Parathyroid adenoma (tissue), 2 donors: Measurements from ENCODE around the gene NUP210L.

Experiments used
- H2AFZ ChIP-seq: fragments of 300-600 bp; sonication (generic); one replicate; pipeline ENCODE4 v1.7.0; 2017; ENCODE audit warnings: antibody characterized with exemption, mild to moderate bottlenecking
- H3K27ac ChIP-seq: fragments of 300-600 bp; sonication (generic); one replicate; pipeline ENCODE4 v1.7.0; 2017
- H3K27me3 ChIP-seq: fragments of 300-600 bp; sonication (generic); one replicate; pipeline ENCODE4 v1.7.0; 2017; ENCODE audit warnings: low read length; ENCODE audit not compliant: control insufficient read depth, insufficient read depth
- H3K36me3 ChIP-seq: fragments of 300-600 bp; sonication (generic); one replicate; pipeline ENCODE4 v1.7.0; 2017; ENCODE audit warnings: low read length; ENCODE audit not compliant: control insufficient read depth, insufficient read depth
- H3K4me1 ChIP-seq: fragments of 300-600 bp; sonication (generic); one replicate; pipeline ENCODE4 v1.7.0; 2017; ENCODE audit warnings: control low read depth
- H3K4me2 ChIP-seq: fragments of 300-600 bp; sonication (generic); one replicate; pipeline ENCODE4 v1.7.0; 2017; ENCODE audit warnings: low read length
- H3K4me3 ChIP-seq: fragments of 300-600 bp; sonication (generic); one replicate; pipeline ENCODE4 v1.7.0; 2017; ENCODE audit warnings: low read depth, low read length
- H3K79me2 ChIP-seq: fragments of 300-600 bp; sonication (generic); one replicate; pipeline ENCODE4 v1.7.0; 2017; ENCODE audit warnings: control low read depth
- H3K9ac ChIP-seq: fragments of 300-600 bp; sonication (generic); one replicate; pipeline ENCODE4 v1.7.0; 2017; ENCODE audit warnings: mild to moderate bottlenecking
- H3K9me3 ChIP-seq: fragments of 300-600 bp; sonication (generic); one replicate; pipeline ENCODE4 v1.7.0; 2017; ENCODE audit warnings: low read length; ENCODE audit not compliant: control insufficient read depth
- TF ChIP-seq, protein P1 (sequence below): fragments of 300-600 bp; sonication (generic); IDR thresholded peaks from one replicate; pipeline ENCODE4 v1.7.0; 2017; ENCODE audit warnings: antibody characterized with exemption, mild to moderate bottlenecking
- donor health status: primary hyperparathyroidism.

Gene NUP210L

DNA sequence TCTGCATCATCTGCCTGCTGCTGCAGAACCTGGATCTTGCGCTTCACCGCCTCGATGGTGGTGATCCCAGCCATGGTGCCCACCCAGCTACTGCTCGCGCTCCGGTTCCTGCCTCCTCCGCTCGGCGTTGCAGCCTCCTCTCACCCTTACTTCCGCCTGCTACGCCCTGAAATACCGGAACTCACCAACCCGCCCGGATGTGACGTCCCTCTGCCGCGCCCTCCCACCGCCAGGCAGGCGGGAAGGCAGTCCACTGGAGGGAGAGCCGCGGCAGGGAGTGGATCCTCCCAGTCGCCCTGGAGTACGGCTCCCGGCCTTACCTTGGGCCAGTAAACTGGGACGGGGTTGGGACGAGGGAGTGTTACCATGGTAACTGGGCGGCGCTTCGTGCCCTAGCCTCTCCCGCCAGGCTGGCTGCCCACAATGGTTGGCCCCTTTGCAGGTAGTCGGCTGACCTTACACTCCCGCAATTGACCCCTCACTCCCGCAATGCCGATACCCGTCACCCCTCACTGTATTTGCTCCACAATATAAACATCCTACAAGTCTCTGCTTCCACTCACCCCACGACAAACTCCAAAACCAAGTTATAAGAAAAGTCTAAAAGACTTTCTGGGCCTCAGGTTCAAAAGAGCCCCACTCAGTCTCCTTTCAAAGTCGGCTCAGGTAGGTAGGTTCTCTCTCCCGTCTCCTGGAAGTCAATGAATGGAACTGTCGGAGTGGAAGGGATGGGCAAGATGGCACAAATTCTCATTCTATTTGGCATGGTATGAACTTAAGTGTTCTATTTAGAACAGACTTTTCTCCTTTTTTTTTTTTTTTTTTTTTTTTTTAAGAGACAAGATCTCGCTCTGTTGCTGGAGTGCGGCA lies 28.4 kb upstream of the NUP210L start:
- Histone ChIP-seq H3K9ac (peak overlapping the region; percentile 29), H3K36me3 (no peaks in the 10 kb centered on the region), H3K27ac (peak overlapping the region; percentile 88), H3K4me1 (peaks cover 5% of the 10 kb centered on the region), H3K79me2 (peaks cover 16% of the 10 kb centered on the region), H3K4me2 (peak overlapping the region; percentile 79), H3K27me3 (no peaks in the 10 kb centered on the region), H3K4me3 (peak overlapping the region; percentile 90), H3K9me3 (no peaks in the 10 kb centered on the region), H2AFZ (peak overlapping the region; percentile 87)
- TF ChIP-seq, protein P1, sequence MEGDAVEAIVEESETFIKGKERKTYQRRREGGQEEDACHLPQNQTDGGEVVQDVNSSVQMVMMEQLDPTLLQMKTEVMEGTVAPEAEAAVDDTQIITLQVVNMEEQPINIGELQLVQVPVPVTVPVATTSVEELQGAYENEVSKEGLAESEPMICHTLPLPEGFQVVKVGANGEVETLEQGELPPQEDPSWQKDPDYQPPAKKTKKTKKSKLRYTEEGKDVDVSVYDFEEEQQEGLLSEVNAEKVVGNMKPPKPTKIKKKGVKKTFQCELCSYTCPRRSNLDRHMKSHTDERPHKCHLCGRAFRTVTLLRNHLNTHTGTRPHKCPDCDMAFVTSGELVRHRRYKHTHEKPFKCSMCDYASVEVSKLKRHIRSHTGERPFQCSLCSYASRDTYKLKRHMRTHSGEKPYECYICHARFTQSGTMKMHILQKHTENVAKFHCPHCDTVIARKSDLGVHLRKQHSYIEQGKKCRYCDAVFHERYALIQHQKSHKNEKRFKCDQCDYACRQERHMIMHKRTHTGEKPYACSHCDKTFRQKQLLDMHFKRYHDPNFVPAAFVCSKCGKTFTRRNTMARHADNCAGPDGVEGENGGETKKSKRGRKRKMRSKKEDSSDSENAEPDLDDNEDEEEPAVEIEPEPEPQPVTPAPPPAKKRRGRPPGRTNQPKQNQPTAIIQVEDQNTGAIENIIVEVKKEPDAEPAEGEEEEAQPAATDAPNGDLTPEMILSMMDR: no peak

DNA sequence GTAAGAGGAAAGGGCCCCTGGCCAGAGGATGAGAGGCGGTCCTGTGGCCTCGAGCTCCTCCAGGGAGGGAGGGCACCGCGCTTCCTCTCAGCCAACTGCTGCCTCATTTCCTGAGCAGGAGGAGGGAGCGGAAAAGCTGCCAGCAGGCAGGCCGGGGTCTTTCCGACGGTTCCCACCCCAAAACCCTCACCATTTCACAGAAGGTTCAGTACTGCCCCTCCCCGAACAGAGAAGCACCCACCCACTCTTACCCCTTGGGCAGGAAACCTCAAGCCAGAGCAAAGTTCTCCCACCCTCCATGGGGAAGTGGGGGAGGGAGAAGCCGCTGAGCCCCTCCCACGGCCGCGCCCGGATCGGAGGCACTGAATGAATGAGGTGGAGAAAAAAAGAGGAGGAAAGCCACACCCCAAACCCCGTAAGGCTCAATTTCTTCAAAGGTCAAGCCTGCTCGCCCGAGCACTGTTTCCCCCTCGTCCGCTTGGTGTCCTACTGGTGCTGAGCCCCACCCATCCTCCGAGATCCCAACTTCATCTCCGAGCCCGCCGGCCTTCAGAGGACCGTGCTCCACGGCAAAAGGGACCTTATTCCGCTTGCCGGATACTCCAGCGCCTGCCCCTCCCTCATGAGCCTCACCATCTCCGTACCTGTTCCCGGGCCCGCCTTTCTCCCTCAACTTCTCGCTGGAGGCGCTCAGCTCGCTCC lies 27.6 kb upstream of the NUP210L start:
- Histone ChIP-seq H3K9ac (peak overlapping the region; percentile 29), H3K4me1 (peaks cover 5% of the 10 kb centered on the region), H3K4me2 (peak overlapping the region; percentile 79), H3K9me3 (no peaks in the 10 kb centered on the region), H3K36me3 (no peaks in the 10 kb centered on the region), H3K79me2 (peaks cover 18% of the 10 kb centered on the region), H3K27ac (peak overlapping the region; percentile 88), H3K4me3 (peak overlapping the region; percentile 90), H3K27me3 (no peaks in the 10 kb centered on the region), H2AFZ (peak overlapping the region; percentile 87)
- TF ChIP-seq, protein P1: no peak

DNA sequence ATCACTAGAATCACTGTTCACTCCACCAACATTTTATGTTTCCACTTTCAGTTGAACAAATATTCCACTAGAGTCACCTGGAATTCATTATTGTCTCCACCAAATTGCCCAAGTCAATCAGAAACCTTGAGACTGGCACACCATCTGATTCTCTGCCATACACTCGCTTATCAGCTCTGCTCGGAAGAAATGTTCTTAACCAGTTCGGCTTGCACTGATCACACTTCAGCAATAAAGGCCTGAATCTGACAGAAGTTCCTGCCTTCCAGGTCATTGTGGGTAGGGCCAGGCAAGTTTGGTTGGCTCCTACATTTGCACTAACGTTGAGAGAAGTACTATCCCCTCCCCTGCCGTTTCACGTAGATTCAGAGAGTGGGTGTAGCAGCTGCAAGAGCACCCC lies 27.1 kb upstream of the NUP210L start:
- Histone ChIP-seq H3K4me3 (peak overlapping the region; percentile 90), H2AFZ (no peak overlapping the region), H3K36me3 (no peaks in the 10 kb centered on the region), H3K27ac (peak overlapping the region; percentile 88), H3K79me2 (peaks cover 18% of the 10 kb centered on the region), H3K4me2 (peak overlapping the region; percentile 79), H3K9me3 (no peaks in the 10 kb centered on the region), H3K9ac (no peak overlapping the region), H3K27me3 (no peaks in the 10 kb centered on the region), H3K4me1 (peaks cover 5% of the 10 kb centered on the region)
- TF ChIP-seq, protein P1: no peak

DNA sequence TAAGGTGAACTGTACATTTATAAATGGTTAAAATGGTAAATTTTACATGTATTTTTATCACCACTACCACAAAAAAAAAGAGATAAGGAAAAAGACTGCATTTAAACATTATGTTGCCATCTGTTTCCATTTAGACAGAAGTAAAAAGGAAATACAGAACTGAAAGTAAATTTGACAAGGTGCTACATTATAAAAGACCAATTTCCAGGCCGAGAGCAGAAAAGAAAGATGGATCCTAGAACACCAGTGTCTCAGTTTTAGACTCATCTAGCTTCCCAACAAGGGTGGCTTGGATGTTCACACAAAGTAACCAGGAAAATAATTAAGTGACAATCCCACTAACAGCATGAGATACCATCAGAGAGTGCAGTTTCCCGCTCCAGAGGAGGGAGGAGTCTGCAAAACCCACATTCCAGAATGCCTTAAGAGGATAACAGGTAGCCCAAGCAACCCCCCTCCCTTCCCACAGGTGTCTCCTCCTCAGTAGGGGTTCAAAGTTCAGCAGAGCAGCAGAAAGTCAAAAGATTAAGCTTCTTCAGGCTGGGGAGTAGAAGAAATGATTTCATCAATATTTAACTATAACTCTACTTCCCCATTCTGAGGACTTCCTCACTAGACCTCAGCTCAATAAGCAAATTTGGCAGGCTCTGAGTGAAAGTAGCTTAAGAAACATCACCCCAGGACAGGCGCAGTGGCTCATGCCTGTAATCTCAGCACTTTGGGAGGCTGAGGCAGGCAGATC lies 25.2 kb upstream of the NUP210L start:
- TF ChIP-seq, protein P1: no peak
- Histone ChIP-seq H3K27me3 (no peaks in the 10 kb centered on the region), H3K79me2 (peaks cover 18% of the 10 kb centered on the region), H3K4me3 (no peak overlapping the region), H3K9ac (no peak overlapping the region), H2AFZ (no peak overlapping the region), H3K27ac (no peak overlapping the region), H3K4me1 (peaks cover 5% of the 10 kb centered on the region), H3K9me3 (no peaks in the 10 kb centered on the region), H3K4me2 (no peak overlapping the region), H3K36me3 (no peaks in the 10 kb centered on the region)
